PC-3 (cell line): Measurements from ENCODE around the gene ANAPC16. TPM values are rescaled to one million over a fixed set of nuclear protein-coding genes. Genes with fewer than 3 reads are reported as not detected.

ENCODE experiments used
- ATAC-seq: fragments of 200-7000 bp; cut with Tn5 transposase; 2 replicates; pipeline ENCODE4 v1.9.1; 2020; ENCODE audit warnings: mild to moderate bottlenecking, moderate library complexity
- BruUV-seq: library from RNA; stranded (reverse); fragments of 400-500 nt; replicated peaks from 2 replicates; lab custom pipeline; 2021; lab: Mats Ljungman, UMichigan
- CTCF ChIA-PET: fragments of 300-600 bp; sonication (Branson Sonifier 250); formaldehyde crosslinking; loops from one replicate; lab custom pipeline; 2022; ENCODE audit warnings: antibody characterized with exemption; lab: Charles Lee
- POLR2A ChIA-PET: fragments of 300-600 bp; sonication (Branson Sonifier 250); formaldehyde crosslinking; loops from one replicate; lab custom pipeline; 2022; ENCODE audit warnings: antibody characterized with exemption; ENCODE audit not compliant: unreplicated experiment; lab: Charles Lee
- DNase-seq: peaks from one replicate; pipeline ENCODE4 v3.0.0-alpha.2; 2015
- H2AFZ ChIP-seq: fragments of 300-600 bp; sonication (generic); 2 replicates; pipeline ENCODE4 v1.6.0; 2016; ENCODE audit warnings: antibody characterized with exemption, low read length
- H3F3A ChIP-seq: fragments of 300-600 bp; sonication (generic); one replicate; pipeline ENCODE4 v1.6.0; 2017; ENCODE audit warnings: antibody characterized with exemption, low read length, control low read depth, mild to moderate bottlenecking; ENCODE audit not compliant: unreplicated experiment
- H3K27ac ChIP-seq: fragments of 300-600 bp; sonication (generic); 2 replicates; pipeline ENCODE4 v1.5.1; 2016; ENCODE audit warnings: mild to moderate bottlenecking, low read length
- H3K27me3 ChIP-seq: fragments of 300-600 bp; sonication (generic); 2 replicates; pipeline ENCODE4 v1.6.1; 2016; ENCODE audit warnings: low read length, mixed read lengths
- H3K36me3 ChIP-seq: fragments of 300-600 bp; sonication (generic); 2 replicates; pipeline ENCODE4 v1.6.1; 2016; ENCODE audit warnings: low read depth, mixed run types, low read length, mixed read lengths
- H3K4me1 ChIP-seq: fragments of 300-600 bp; sonication (generic); 2 replicates; pipeline ENCODE4 v1.5.1; 2016; ENCODE audit warnings: low read length; ENCODE audit not compliant: insufficient read depth
- H3K4me2 ChIP-seq: fragments of 300-600 bp; sonication (generic); 2 replicates; pipeline ENCODE4 v1.6.0; 2016; ENCODE audit warnings: low read length
- H3K4me3 ChIP-seq: fragments of 300-600 bp; sonication (generic); 2 replicates; pipeline ENCODE4 v1.5.1; 2016; ENCODE audit warnings: mild to moderate bottlenecking, low read length, mixed read lengths
- H3K79me2 ChIP-seq: fragments of 300-600 bp; sonication (generic); 2 replicates; pipeline ENCODE4 v1.6.1; 2017; ENCODE audit warnings: low read length, mixed read lengths
- H3K9ac ChIP-seq: fragments of 300-600 bp; sonication (generic); 2 replicates; pipeline ENCODE4 v1.6.0; 2016; ENCODE audit warnings: mild to moderate bottlenecking, low read length
- H3K9me2 ChIP-seq: fragments of 300-600 bp; sonication (generic); replicated peaks from 2 replicates; pipeline ENCODE4 v1.6.1; 2016; ENCODE audit warnings: mixed run types, low read length, mixed read lengths
- H3K9me3 ChIP-seq: fragments of 300-600 bp; sonication (generic); 2 replicates; pipeline ENCODE4 v1.6.1; 2016; ENCODE audit warnings: low read length, mixed read lengths
- H4K20me1 ChIP-seq: fragments of 300-600 bp; sonication (generic); 2 replicates; pipeline ENCODE4 v1.6.1; 2016; ENCODE audit warnings: low read length, mixed read lengths
- CTCF ChIP-seq: fragments of 300-600 bp; sonication (generic); conservative IDR thresholded peaks from 2 replicates; pipeline ENCODE4 v1.5.1; 2017; ENCODE audit warnings: antibody characterized with exemption, low read depth, mild to moderate bottlenecking, low read length
- EZH2 ChIP-seq: fragments of 300-600 bp; sonication (generic); IDR thresholded peaks from one replicate; pipeline ENCODE4 v1.6.1; 2017; ENCODE audit warnings: antibody characterized with exemption, mild to moderate bottlenecking, low read length; ENCODE audit not compliant: unreplicated experiment
- EZH2phosphoT487 ChIP-seq: fragments of 300-600 bp; sonication (generic); IDR thresholded peaks from 2 replicates; pipeline ENCODE4 v1.6.1; 2018; ENCODE audit warnings: mild to moderate bottlenecking, antibody characterized with exemption, low read length, borderline replicate concordance
- intact Hi-C: fragments of 100-400 bp; cut with micrococcal nuclease; formaldehyde crosslinking; loops from 2 replicates; pipeline ENCODE4 v1.9.0; 2023
- total RNA-seq: library from RNA; depleted of rRNA; stranded (reverse); fragments of >200 nt; gene quantifications from 2 replicates; pipeline ENCODE4 v1.2.3, GENCODE V29; 2014

The ANAPC16 gene
- total RNA-seq, 1 experiment from 2014 or later: 23.9 TPM

GRCh38 chr10:72264536-72264935, 48.7 kb downstream of the ANAPC16 start:
- Histone ChIP-seq H3K27ac (no peak overlapping the region), H3K27me3 (no peaks in the 10 kb centered on the region), H3K9ac (no peak overlapping the region), H3K9me3 (no peaks in the 10 kb centered on the region), H2AFZ (no peak overlapping the region), H3K4me2 (no peak overlapping the region), H3K4me1 (peaks cover 19% of the 10 kb centered on the region), H3K9me2 (no peaks in the 10 kb centered on the region), H3K36me3 (no peaks in the 10 kb centered on the region), H4K20me1 (no peaks in the 10 kb centered on the region), H3F3A (no peaks in the 10 kb centered on the region), H3K4me3 (no peak overlapping the region), H3K79me2 (no peaks in the 10 kb centered on the region)
- DNase-seq: no peak
- POLR2A ChIA-PET: no interaction called here
- intact Hi-C loops: no loop called here
- no peak for ATAC-seq
- no TSS peak for BruUV-seq
- CTCF ChIA-PET: no interaction called here
- TF ChIP-seq EZH2: no peak
- TF ChIP-seq EZH2phosphoT487: no peak
- TF ChIP-seq CTCF: no peak

DNA sequence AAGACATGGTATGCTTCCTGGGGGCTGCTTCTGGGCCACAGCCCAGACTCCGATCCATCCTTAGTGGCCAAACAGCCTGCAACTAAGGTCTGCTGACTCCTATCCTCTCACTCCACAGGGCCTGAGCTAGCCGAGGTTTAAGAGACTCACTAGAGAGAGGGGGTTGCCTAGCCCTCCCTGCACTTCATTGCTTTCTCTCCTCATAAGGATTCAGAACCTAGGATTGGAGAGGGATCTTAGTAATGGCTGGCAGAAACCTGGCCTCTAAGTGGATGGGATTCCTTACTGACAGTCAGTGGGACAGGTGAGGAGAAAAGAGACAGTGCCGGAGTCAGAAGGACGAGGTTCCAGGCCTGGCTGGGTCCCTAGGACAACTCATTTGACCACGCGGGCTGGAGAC, 49.7 kb downstream of the ANAPC16 start:
- ChIA-PET POLR2A (no interaction called here), CTCF (no interaction called here)
- Histone ChIP-seq H3K9ac (no peak overlapping the region), H3K9me2 (no peaks in the 10 kb centered on the region), H3K27ac (no peak overlapping the region), H3K4me3 (no peak overlapping the region), H3F3A (no peaks in the 10 kb centered on the region), H3K9me3 (no peaks in the 10 kb centered on the region), H3K79me2 (no peaks in the 10 kb centered on the region), H4K20me1 (no peaks in the 10 kb centered on the region), H3K27me3 (no peaks in the 10 kb centered on the region), H3K4me2 (no peak overlapping the region), H2AFZ (no peak overlapping the region), H3K4me1 (peaks cover 10% of the 10 kb centered on the region; the same call in 1 of the 2 replicates), H3K36me3 (no peaks in the 10 kb centered on the region)
- intact Hi-C loops: no loop called here
- ATAC-seq (no peak), DNase-seq (no peak)
- TF ChIP-seq EZH2 (no peak), EZH2phosphoT487 (no peak), CTCF (no peak)
- BruUV-seq: no TSS peak

- Histone ChIP-seq H2AFZ (no peak overlapping the region), H3K79me2 (no peaks in the 10 kb centered on the region), H3K27ac (no peak overlapping the region), H3K9me2 (no peaks in the 10 kb centered on the region), H3K4me2 (no peak overlapping the region), H3F3A (no peaks in the 10 kb centered on the region), H3K4me3 (no peak overlapping the region), H3K9ac (no peak overlapping the region), H3K27me3 (no peaks in the 10 kb centered on the region), H3K9me3 (no peaks in the 10 kb centered on the region), H3K36me3 (no peaks in the 10 kb centered on the region), H4K20me1 (no peaks in the 10 kb centered on the region), H3K4me1 (peaks cover 10% of the 10 kb centered on the region; the same call in 1 of the 2 replicates)
- ChIA-PET POLR2A (no interaction called here), CTCF (no interaction called here)
- ATAC-seq (no peak), DNase-seq (no peak)
- intact Hi-C loops: no loop called here
- no TSS peak for BruUV-seq
- no peak for TF ChIP-seq EZH2phosphoT487
- TF ChIP-seq CTCF: no peak
- TF ChIP-seq EZH2: no peak
Measured at GRCh38 chr10:72265990-72266865, 50.4 kb downstream of the ANAPC16 start.
